Measurements from ENCODE around the gene PKDREJ.

DNA sequence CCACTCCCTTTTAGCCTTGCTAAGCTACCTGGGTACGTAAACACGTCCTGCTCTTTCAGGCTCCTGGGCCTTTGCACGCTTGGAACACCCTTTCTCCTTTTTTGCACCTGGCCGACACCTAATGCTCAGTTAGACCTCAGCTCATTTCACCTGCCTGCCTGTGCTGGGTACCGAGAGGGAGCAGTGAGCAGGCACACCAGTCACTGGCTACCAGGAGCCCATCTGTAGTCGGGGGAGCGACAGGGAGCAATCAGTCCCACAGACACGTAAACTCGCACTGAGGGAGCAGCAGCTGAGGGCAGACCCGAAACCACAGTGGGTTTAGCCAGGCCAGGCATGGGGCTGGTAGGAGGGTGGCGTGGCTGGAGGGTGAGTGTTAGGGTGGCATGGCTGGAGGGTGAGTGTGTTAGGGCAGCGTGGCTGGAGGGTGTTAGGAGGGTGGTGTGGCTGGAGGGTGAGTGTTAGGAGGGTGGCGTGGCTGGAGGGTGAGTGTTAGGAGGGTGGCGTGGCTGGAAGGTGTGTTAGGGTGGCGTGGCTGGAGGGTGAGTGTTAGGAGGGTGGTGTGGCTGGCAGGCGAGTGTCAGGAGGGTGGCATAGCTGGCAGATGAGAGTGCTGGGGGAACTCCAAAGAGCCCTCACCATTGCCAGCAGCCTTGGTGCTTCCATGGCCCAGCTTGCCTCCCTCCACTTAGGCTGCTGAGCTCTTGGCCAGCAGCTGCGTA, 27.1 kb upstream of the PKDREJ start:
- TF ChIP-seq, protein P1, sequence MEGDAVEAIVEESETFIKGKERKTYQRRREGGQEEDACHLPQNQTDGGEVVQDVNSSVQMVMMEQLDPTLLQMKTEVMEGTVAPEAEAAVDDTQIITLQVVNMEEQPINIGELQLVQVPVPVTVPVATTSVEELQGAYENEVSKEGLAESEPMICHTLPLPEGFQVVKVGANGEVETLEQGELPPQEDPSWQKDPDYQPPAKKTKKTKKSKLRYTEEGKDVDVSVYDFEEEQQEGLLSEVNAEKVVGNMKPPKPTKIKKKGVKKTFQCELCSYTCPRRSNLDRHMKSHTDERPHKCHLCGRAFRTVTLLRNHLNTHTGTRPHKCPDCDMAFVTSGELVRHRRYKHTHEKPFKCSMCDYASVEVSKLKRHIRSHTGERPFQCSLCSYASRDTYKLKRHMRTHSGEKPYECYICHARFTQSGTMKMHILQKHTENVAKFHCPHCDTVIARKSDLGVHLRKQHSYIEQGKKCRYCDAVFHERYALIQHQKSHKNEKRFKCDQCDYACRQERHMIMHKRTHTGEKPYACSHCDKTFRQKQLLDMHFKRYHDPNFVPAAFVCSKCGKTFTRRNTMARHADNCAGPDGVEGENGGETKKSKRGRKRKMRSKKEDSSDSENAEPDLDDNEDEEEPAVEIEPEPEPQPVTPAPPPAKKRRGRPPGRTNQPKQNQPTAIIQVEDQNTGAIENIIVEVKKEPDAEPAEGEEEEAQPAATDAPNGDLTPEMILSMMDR (IDR thresholded peaks at IDR 0.05; ENCODE audit: low read depth, low read length), result no peak
- TF ChIP-seq POLR2A (IDR thresholded peaks at IDR 0.05; ENCODE audit: extremely low read depth, insufficient read length) (no peak), MYC (IDR thresholded peaks at IDR 0.05; ENCODE audit: low read depth, low read length) (no peak)
- TF ChIP-seq, protein P2, sequence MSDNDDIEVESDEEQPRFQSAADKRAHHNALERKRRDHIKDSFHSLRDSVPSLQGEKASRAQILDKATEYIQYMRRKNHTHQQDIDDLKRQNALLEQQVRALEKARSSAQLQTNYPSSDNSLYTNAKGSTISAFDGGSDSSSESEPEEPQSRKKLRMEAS (IDR thresholded peaks at IDR 0.05; ENCODE audit: low read depth, low read length), result no peak
